Measurements from ENCODE around the gene OBI1. TPM values are rescaled to one million over a fixed set of nuclear protein-coding genes. Genes with fewer than 3 reads are reported as not detected.

OBI1 gene
- total RNA-seq, 4 donors from 2014 or later, result 5.3 to 10.6 (median 6.7) TPM

Other genes with a start within 250 kb of the OBI1 start
- under 1 TPM in 2 of 4 donors, not detected in 2; 0.13 to 0.16 TPM for gene POU4F1, start 55.6 kb downstream of the OBI1 start, total RNA-seq